ENCODE measurements around the gene MCFD2.

MCFD2 gene

GRCh38 chr2:46925474-46926351 is 10.1 kb upstream of the MCFD2 start:
- H3K4me3 ChIP-seq (ENCODE audit: low read depth, low read length), result no peak overlapping the region
- no peak for TF ChIP-seq CTCF (IDR thresholded peaks at IDR 0.05; ENCODE audit: borderline replicate concordance, insufficient read depth, low read depth, low read length)

- H3K4me3 ChIP-seq (ENCODE audit: low read depth, low read length), result no peak overlapping the region
- no peak for TF ChIP-seq CTCF (IDR thresholded peaks at IDR 0.05; ENCODE audit: borderline replicate concordance, insufficient read depth, low read depth, low read length)
Observed at GRCh38 chr2:46924608-46925007, 9.0 kb upstream of the MCFD2 start.

GRCh38 chr2:46924038-46924437 is 8.4 kb upstream of the MCFD2 start:
- no peak overlapping the region for H3K4me3 ChIP-seq (ENCODE audit: low read depth, low read length)
- TF ChIP-seq CTCF (IDR thresholded peaks at IDR 0.05; ENCODE audit: borderline replicate concordance, insufficient read depth, low read depth, low read length), result no peak

- no peak overlapping the region for H3K4me3 ChIP-seq (ENCODE audit: low read depth, low read length)
- TF ChIP-seq CTCF (IDR thresholded peaks at IDR 0.05; ENCODE audit: borderline replicate concordance, insufficient read depth, low read depth, low read length), result no peak
Observed at GRCh38 chr2:46923041-46923528, 7.5 kb upstream of the MCFD2 start.

- H3K4me3 ChIP-seq (ENCODE audit: low read depth, low read length), result no peak overlapping the region
- TF ChIP-seq CTCF (IDR thresholded peaks at IDR 0.05; ENCODE audit: borderline replicate concordance, insufficient read depth, low read depth, low read length), result no peak
Observed at GRCh38 chr2:46922606-46923005, 7.0 kb upstream of the MCFD2 start.

- no peak for TF ChIP-seq CTCF (IDR thresholded peaks at IDR 0.05; ENCODE audit: borderline replicate concordance, insufficient read depth, low read depth, low read length)
- no peak overlapping the region for H3K4me3 ChIP-seq (ENCODE audit: low read depth, low read length)
Observed at GRCh38 chr2:46921676-46922448, 6.3 kb upstream of the MCFD2 start.

Measured in GM12875 (cell line).